A549 (cell line): Measurements from ENCODE around the gene GLIS1. TPM values are rescaled to one million over a fixed set of nuclear protein-coding genes. Genes with fewer than 3 reads are reported as not detected.

Experiments used
- ATAC-seq, 2 experiments: fragments of 200-7000 bp in 1 of 2; fragments of >200 bp in 1 of 2; cut with Nextera tagmentation in 1 of 2; cut with Tn5 transposase in 1 of 2; 3 replicates each; pipeline versions ENCODE4 v1.8.0 to v1.9.1; 2018 to 2020; ENCODE audit warnings: mild to moderate bottlenecking in 1 of 2, moderate library complexity in 1 of 2
- CTCF ChIA-PET: fragments of 300-600 bp; sonication (Branson Sonifier 250); formaldehyde crosslinking; extraction: SDS; loops from one replicate; lab custom pipeline; 2021; ENCODE audit warnings: antibody characterized with exemption, inconsistent platforms; lab: Yijun Ruan, JAX
- POLR2A ChIA-PET: fragments of 350-600 bp; formaldehyde crosslinking; extraction: SDS; loops from one replicate; lab custom pipeline; 2021; ENCODE audit warnings: antibody characterized with exemption, inconsistent platforms; lab: Yijun Ruan, JAX
- DNase-seq, 2 experiments: peaks; one replicate each; pipeline versions ENCODE4 v3.0.0 to v3.0.0-alpha.2; 2011 to 2016; ENCODE audit warnings: low read depth in 1 of 2, low spot score in 1 of 2
- FAIRE-seq: peaks from 2 replicates; lab custom pipeline; 2011; peaks lifted over from hg19 to GRCh38; lab: Jason Lieb, UNC
- H3K27ac ChIP-seq, 2 experiments: fragments of >200 bp; sonication (Bioruptor Twin); formaldehyde crosslinking; 3 replicates each; pipeline ENCODE4 v1.5.1; 2016 to 2017
- H3K4me1 ChIP-seq: fragments of >200 bp; sonication (Bioruptor Twin); formaldehyde crosslinking; 3 replicates; pipeline ENCODE4 v1.6.1; 2016
- H3K4me2 ChIP-seq: fragments of >200 bp; sonication (Bioruptor Twin); formaldehyde crosslinking; 3 replicates; pipeline ENCODE4 v1.6.1; 2016
- H3K4me3 ChIP-seq: fragments of >200 bp; sonication (Bioruptor Twin); formaldehyde crosslinking; 3 replicates; pipeline ENCODE4 v1.5.1; 2016
- H3K9me3 ChIP-seq: fragments of >200 bp; sonication (Bioruptor Twin); formaldehyde crosslinking; 3 replicates; pipeline ENCODE4 v1.6.1; 2016
- BHLHE40 ChIP-seq: IDR thresholded peaks from 2 replicates; pipeline ENCODE4 v1.6.1; 2012; ENCODE audit warnings: low read depth, low read length, inconsistent platforms
- CEBPB ChIP-seq, 2 experiments: fragments of >200 bp in 1 of 2; sonication (Bioruptor Twin) in 1 of 2; formaldehyde crosslinking in 1 of 2; IDR thresholded peaks; 2 replicates each; pipeline ENCODE4 v1.6.1; 2012 to 2016
- CHD4 ChIP-seq: fragments of 200-600 bp; sonication (generic); IDR thresholded peaks from 2 replicates; pipeline ENCODE4 v1.6.1; 2016; ENCODE audit warnings: antibody characterized with exemption, mild to moderate bottlenecking, borderline replicate concordance
- EP300 ChIP-seq, 2 experiments: fragments of >200 bp; sonication (Bioruptor Twin); formaldehyde crosslinking; IDR thresholded peaks; 2 replicates in 1 of 2; 3 replicates in 1 of 2; pipeline ENCODE4 v1.6.1; 2016 to 2017
- ESRRA ChIP-seq: fragments of 150-350 bp; IDR thresholded peaks from 2 replicates; pipeline ENCODE4 v1.6.1; 2014; ENCODE audit warnings: mild to moderate bottlenecking, low read length, borderline replicate concordance
- FOSL2 ChIP-seq, 2 experiments: fragments of 450-650 bp in 1 of 2; fragments of >200 bp in 1 of 2; sonication (Bioruptor Twin) in 1 of 2; formaldehyde crosslinking; IDR thresholded peaks; 2 replicates each; pipeline versions ENCODE4 v1.5.0 to v1.6.1; 2016 to 2020; ENCODE audit warnings: mild to moderate bottlenecking in 1 of 2, moderate library complexity in 1 of 2
- HEYL ChIP-seq: fragments of 250-450 bp; sonication (Bioruptor Pico); IDR thresholded peaks from 2 replicates; pipeline ENCODE4 v1.8.0; 2021; ENCODE audit warnings: mild to moderate bottlenecking, moderate library complexity
- KDM1A ChIP-seq: fragments of 200-600 bp; sonication (generic); IDR thresholded peaks from 2 replicates; pipeline ENCODE4 v1.6.1; 2016; ENCODE audit warnings: low read depth, mild to moderate bottlenecking
- MAFK ChIP-seq: fragments of 450-650 bp; IDR thresholded peaks from 2 replicates; pipeline ENCODE4 v1.6.1; 2014; ENCODE audit not compliant: partially characterized antibody
- NFE2L2 ChIP-seq: fragments of 150-350 bp; conservative IDR thresholded peaks from 2 replicates; pipeline ENCODE4 v1.6.1; 2014; ENCODE audit warnings: low read length
- POLR2A ChIP-seq: IDR thresholded peaks from 2 replicates; pipeline ENCODE4 v1.6.1; 2012; ENCODE audit warnings: mild to moderate bottlenecking, low read length
- RARB ChIP-seq: fragments of 250-450 bp; sonication (Bioruptor Pico); IDR thresholded peaks from 2 replicates; pipeline ENCODE4 v1.8.0; 2021; ENCODE audit warnings: mild to moderate bottlenecking, moderate library complexity
- RFX5 ChIP-seq: fragments of 450-650 bp; IDR thresholded peaks from 2 replicates; pipeline ENCODE4 v1.7.1; 2014; ENCODE audit warnings: antibody characterized with exemption, mild to moderate bottlenecking, moderate library complexity
- SREBF2 ChIP-seq: fragments of 450-650 bp; IDR thresholded peaks from 2 replicates; pipeline ENCODE4 v1.6.1; 2014; ENCODE audit warnings: mild to moderate bottlenecking, moderate library complexity
- TP53 ChIP-seq: fragments of 250-450 bp; sonication (Bioruptor Pico); IDR thresholded peaks from 2 replicates; pipeline ENCODE4 v1.5.0; 2021; ENCODE audit warnings: mild to moderate bottlenecking, moderate library complexity
- ZC3H11A ChIP-seq: fragments of 450-650 bp; IDR thresholded peaks from 2 replicates; pipeline ENCODE4 v1.6.1; 2014; ENCODE audit warnings: antibody characterized with exemption, mild to moderate bottlenecking
- ZFP36 ChIP-seq: fragments of 450-650 bp; IDR thresholded peaks from 2 replicates; pipeline ENCODE4 v1.6.1; 2014; ENCODE audit warnings: borderline replicate concordance; ENCODE audit not compliant: partially characterized antibody
- WGBS: methylation state at CpG from one replicate; pipeline ENCODE4 v1.1.6; 2017; ENCODE audit errors: missing lambda C conversion rate; 5-methylcytosine and 5-hydroxymethylcytosine counted together
- polyA plus RNA-seq, 4 experiments: library from polyadenylated mRNA; depleted of rRNA in 3 of 4; stranded (reverse); fragments of >200 nt; fragmentation: RNase III in 1 of 4; extraction: RNeasy Plus Mini Kit Qiagen cat#74134 plus additional on column Dnase treatment in 1 of 4; gene quantifications; 2 replicates in 3 of 4; 3 replicates in 1 of 4; pipeline ENCODE4 v1.2.3, GENCODE V29; 2011 to 2017
- TF ChIP-seq, protein P1 (sequence below): IDR thresholded peaks from 2 replicates; pipeline ENCODE4 v1.6.1; 2012
- TF ChIP-seq, protein P2 (sequence below): fragments of 250-450 bp; sonication (Bioruptor Pico); IDR thresholded peaks from 2 replicates; pipeline ENCODE4 v1.5.0; 2020; ENCODE audit warnings: low read depth, mild to moderate bottlenecking, moderate library complexity

The GLIS1 gene
- polyA plus RNA-seq, 2 of the 4 experiments (the other 2 are of a cell fraction): 0.04 TPM; not detected in 1

- TF ChIP-seq ZC3H11A (no peak), POLR2A (no peak), RARB (CRISPR knock-in tag) (no peak), NFE2L2 (no peak), CEBPB (IDR thresholded peaks at IDR 0.05) (no peak), CHD4 (no peak), RFX5 (no peak), EP300 (IDR thresholded peaks at IDR 0.05) (no peak), FOSL2 (IDR thresholded peaks at IDR 0.05) (no peak), FOSL2 (CRISPR knock-in tag; IDR thresholded peaks at IDR 0.05) (no peak), SREBF2 (no peak), ZFP36 (no peak), TP53 (CRISPR knock-in tag) (no peak), BHLHE40 (no peak)
- TF ChIP-seq, protein P1, sequence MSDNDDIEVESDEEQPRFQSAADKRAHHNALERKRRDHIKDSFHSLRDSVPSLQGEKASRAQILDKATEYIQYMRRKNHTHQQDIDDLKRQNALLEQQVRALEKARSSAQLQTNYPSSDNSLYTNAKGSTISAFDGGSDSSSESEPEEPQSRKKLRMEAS: no peak
- DNase-seq: no peak
- POLR2A ChIA-PET: no interaction called here
- WGBS: 61% methylated on average over 3 of the region's 8 CpGs
- CTCF ChIA-PET: interaction anchor here (0.6 to 1.4 kb wide), 2 partner anchors 12 to 31 kb away, joined by 3 to 4 read pairs; no protein-coding TSS in a partner anchor
- no peak for ATAC-seq
- Histone ChIP-seq H3K4me3 (no peak overlapping the region), H3K4me2 (no peak overlapping the region), H3K27ac (no peak overlapping the region), H3K9me3 (no peaks in the 10 kb centered on the region), H3K4me1 (no peaks in the 10 kb centered on the region)
- no peak for FAIRE-seq
These were observed 36.6 kb downstream of the GLIS1 start for GRCh38 chr1:53702341-53702740.

DNA sequence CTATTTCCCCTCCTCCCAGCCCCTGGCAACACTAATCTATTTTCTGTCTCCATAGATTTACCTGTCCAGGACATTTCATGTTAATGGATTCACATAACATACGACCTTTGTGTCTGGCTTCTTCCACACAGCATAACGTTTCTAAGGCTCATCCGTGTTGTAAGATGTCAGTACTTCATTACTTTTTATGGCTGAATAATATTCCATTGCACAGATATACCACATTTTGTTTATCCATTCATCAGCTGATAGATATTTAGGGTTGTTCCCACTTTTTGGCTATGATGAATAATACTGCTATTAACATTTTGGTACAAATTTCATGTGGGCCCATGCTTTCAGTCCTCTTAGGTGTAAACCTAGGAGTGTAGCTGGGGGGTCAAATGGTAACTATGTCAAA is 38.2 kb downstream of the GLIS1 start:
- FAIRE-seq (no peak), ATAC-seq (no peak), DNase-seq (no peak)
- no peaks in the 10 kb centered on the region for H3K4me1 ChIP-seq
- ChIA-PET CTCF (interaction anchor here (1.4 kb wide), 1 partner anchor 13 kb away, joined by 3 read pairs; no protein-coding TSS in a partner anchor), POLR2A (no interaction called here)
- no peaks in the 10 kb centered on the region for H3K9me3 ChIP-seq
- H3K27ac ChIP-seq: no peak overlapping the region
- no peak overlapping the region for H3K4me3 ChIP-seq
- no peak overlapping the region for H3K4me2 ChIP-seq
- 14% methylated on average over 3 of the region's 3 CpGs for WGBS
- TF ChIP-seq, protein P2, sequence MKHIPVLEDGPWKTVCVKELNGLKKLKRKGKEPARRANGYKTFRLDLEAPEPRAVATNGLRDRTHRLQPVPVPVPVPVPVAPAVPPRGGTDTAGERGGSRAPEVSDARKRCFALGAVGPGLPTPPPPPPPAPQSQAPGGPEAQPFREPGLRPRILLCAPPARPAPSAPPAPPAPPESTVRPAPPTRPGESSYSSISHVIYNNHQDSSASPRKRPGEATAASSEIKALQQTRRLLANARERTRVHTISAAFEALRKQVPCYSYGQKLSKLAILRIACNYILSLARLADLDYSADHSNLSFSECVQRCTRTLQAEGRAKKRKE (CRISPR knock-in tag): no peak
- TF ChIP-seq TP53 (CRISPR knock-in tag): no peak

DNA sequence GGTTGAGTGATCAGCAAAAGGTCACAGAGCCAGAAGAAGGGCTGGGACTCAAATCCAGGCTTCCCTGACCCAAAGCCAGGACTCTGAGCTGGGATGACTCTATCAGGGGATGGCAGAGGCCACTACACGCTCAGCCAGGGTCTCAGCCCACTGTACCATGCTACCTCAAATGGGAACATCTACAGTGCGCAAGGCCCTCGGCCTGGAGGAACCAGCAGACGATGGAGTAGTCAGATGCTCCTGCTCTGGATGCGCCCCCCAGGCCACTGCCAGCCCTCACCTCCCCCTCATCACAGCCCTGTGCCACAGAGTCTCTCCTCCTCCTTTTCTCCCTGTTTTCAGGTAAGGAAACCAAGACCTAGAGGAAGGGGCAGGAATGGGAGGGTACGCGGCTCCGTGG is 39.0 kb downstream of the GLIS1 start:
- Histone ChIP-seq H3K27ac (no peak overlapping the region), H3K4me2 (no peak overlapping the region), H3K4me1 (no peaks in the 10 kb centered on the region)
- no peak for DNase-seq
- ATAC-seq: no peak
- POLR2A ChIA-PET: no interaction called here
- FAIRE-seq: no peak
- 92% methylated on average over 4 of the region's 8 CpGs for WGBS
- CTCF ChIA-PET: no interaction called here
- no peak for TF ChIP-seq MAFK
- no peak for TF ChIP-seq KDM1A
- TF ChIP-seq HEYL (CRISPR knock-in tag): no peak
- TF ChIP-seq TP53 (CRISPR knock-in tag): no peak
- TF ChIP-seq ESRRA: no peak
- TF ChIP-seq, all 56 proteins: peak for 0
- H3K4me3 ChIP-seq: no peak overlapping the region
- H3K9me3 ChIP-seq: no peaks in the 10 kb centered on the region

GRCh38 chr1:53698384-53698980 is 40.5 kb downstream of the GLIS1 start:
- H3K4me1 ChIP-seq: no peaks in the 10 kb centered on the region
- no peak for ATAC-seq
- ChIA-PET CTCF (interaction anchor here (0.9 kb wide), 1 partner anchor 12 kb away, joined by 3 read pairs; no protein-coding TSS in a partner anchor), POLR2A (no interaction called here)
- FAIRE-seq: no peak
- H3K4me2 ChIP-seq: no peak overlapping the region
- 68% methylated on average over 4 of the region's 7 CpGs for WGBS
- no peaks in the 10 kb centered on the region for H3K9me3 ChIP-seq
- no peak overlapping the region for H3K27ac ChIP-seq
- no peak for DNase-seq
- no peak overlapping the region for H3K4me3 ChIP-seq
- no peak for TF ChIP-seq RARB (CRISPR knock-in tag)
- TF ChIP-seq FOSL2 (IDR thresholded peaks at IDR 0.05): no peak
- no peak for TF ChIP-seq FOSL2 (CRISPR knock-in tag; IDR thresholded peaks at IDR 0.05)
